ENCODE data around the gene PZP.

PZP gene

DNA sequence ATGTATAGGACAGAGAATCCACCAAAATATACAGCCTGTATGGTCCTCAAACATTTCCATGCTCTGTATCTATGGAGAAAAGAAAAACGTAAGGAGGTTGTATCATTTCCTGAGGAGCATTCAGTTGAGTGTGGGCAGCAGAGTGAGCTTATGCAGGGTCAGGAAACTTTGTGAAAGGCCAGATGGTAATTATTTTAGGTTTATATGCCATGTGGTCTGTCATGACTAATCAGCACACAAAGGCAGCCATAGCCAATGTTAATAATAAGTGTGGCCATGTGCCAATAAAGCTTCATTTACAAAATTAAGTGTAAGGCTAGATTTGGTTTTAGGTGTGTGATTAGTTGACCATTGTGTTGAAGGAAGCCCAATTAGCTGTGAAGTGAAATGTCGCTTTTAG lies 59.3 kb downstream of the PZP start:
- H3K4me3 ChIP-seq (replicated peaks; ENCODE audit: insufficient read depth, low read length): no peak overlapping the region
- no peak for DNase-seq (ENCODE audit: low read depth in 1 of 2, low spot score in 1 of 2)
- TF ChIP-seq, protein P1, sequence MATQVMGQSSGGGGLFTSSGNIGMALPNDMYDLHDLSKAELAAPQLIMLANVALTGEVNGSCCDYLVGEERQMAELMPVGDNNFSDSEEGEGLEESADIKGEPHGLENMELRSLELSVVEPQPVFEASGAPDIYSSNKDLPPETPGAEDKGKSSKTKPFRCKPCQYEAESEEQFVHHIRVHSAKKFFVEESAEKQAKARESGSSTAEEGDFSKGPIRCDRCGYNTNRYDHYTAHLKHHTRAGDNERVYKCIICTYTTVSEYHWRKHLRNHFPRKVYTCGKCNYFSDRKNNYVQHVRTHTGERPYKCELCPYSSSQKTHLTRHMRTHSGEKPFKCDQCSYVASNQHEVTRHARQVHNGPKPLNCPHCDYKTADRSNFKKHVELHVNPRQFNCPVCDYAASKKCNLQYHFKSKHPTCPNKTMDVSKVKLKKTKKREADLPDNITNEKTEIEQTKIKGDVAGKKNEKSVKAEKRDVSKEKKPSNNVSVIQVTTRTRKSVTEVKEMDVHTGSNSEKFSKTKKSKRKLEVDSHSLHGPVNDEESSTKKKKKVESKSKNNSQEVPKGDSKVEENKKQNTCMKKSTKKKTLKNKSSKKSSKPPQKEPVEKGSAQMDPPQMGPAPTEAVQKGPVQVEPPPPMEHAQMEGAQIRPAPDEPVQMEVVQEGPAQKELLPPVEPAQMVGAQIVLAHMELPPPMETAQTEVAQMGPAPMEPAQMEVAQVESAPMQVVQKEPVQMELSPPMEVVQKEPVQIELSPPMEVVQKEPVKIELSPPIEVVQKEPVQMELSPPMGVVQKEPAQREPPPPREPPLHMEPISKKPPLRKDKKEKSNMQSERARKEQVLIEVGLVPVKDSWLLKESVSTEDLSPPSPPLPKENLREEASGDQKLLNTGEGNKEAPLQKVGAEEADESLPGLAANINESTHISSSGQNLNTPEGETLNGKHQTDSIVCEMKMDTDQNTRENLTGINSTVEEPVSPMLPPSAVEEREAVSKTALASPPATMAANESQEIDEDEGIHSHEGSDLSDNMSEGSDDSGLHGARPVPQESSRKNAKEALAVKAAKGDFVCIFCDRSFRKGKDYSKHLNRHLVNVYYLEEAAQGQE (IDR thresholded peaks at IDR 0.05; ENCODE audit: insufficient replicate concordance, low read depth): no peak
- TF ChIP-seq, protein P2, sequence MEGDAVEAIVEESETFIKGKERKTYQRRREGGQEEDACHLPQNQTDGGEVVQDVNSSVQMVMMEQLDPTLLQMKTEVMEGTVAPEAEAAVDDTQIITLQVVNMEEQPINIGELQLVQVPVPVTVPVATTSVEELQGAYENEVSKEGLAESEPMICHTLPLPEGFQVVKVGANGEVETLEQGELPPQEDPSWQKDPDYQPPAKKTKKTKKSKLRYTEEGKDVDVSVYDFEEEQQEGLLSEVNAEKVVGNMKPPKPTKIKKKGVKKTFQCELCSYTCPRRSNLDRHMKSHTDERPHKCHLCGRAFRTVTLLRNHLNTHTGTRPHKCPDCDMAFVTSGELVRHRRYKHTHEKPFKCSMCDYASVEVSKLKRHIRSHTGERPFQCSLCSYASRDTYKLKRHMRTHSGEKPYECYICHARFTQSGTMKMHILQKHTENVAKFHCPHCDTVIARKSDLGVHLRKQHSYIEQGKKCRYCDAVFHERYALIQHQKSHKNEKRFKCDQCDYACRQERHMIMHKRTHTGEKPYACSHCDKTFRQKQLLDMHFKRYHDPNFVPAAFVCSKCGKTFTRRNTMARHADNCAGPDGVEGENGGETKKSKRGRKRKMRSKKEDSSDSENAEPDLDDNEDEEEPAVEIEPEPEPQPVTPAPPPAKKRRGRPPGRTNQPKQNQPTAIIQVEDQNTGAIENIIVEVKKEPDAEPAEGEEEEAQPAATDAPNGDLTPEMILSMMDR (IDR thresholded peaks at IDR 0.05; ENCODE audit: insufficient read depth, low read length): no peak
- no peak for TF ChIP-seq SPI1 (IDR thresholded peaks at IDR 0.05; ENCODE audit: borderline replicate concordance, low read depth)
- no peak for TF ChIP-seq GABPA (IDR thresholded peaks at IDR 0.05; ENCODE audit: low read depth)
- no peak for TF ChIP-seq POLR2AphosphoS5 (IDR thresholded peaks at IDR 0.05; ENCODE audit: low read depth)
- H3K27ac ChIP-seq (replicated peaks): no peak overlapping the region
- H3K27me3 ChIP-seq (ENCODE audit: insufficient read depth, poor library complexity, severe bottlenecking): peaks cover 7% of the 10 kb centered on the region

DNA sequence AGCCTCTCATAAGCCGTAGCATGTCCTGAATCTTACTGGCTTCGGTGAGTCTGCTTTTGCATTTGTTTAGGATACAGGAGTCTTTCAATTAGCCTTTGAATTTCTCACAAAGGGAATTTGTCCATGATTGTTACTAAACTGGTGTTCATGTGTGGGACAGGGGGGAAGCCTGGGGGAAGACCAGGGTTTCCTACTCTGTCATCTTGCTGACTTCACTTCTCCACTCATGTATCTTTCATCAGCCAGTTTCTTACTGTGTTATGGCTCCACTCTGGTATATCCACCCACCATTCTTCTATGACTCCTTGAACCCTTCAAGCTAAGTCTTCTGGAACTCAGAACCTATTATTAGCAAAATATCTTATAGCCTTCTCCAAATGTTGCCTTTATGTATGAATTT lies 60.7 kb downstream of the PZP start:
- no peak for TF ChIP-seq GABPA (IDR thresholded peaks at IDR 0.05; ENCODE audit: low read depth)
- TF ChIP-seq, protein P2 (IDR thresholded peaks at IDR 0.05; ENCODE audit: insufficient read depth, low read length): no peak
- TF ChIP-seq POLR2AphosphoS5 (IDR thresholded peaks at IDR 0.05; ENCODE audit: low read depth): no peak
- TF ChIP-seq SPI1 (IDR thresholded peaks at IDR 0.05; ENCODE audit: borderline replicate concordance, low read depth): no peak
- TF ChIP-seq, protein P1 (IDR thresholded peaks at IDR 0.05; ENCODE audit: insufficient replicate concordance, low read depth): no peak
- no peak for DNase-seq (ENCODE audit: low read depth in 1 of 2, low spot score in 1 of 2)
- Histone ChIP-seq H3K27ac (replicated peaks) (no peak overlapping the region), H3K4me3 (replicated peaks; ENCODE audit: insufficient read depth, low read length) (no peak overlapping the region), H3K27me3 (ENCODE audit: insufficient read depth, poor library complexity, severe bottlenecking) (peaks cover 2% of the 10 kb centered on the region)

DNA sequence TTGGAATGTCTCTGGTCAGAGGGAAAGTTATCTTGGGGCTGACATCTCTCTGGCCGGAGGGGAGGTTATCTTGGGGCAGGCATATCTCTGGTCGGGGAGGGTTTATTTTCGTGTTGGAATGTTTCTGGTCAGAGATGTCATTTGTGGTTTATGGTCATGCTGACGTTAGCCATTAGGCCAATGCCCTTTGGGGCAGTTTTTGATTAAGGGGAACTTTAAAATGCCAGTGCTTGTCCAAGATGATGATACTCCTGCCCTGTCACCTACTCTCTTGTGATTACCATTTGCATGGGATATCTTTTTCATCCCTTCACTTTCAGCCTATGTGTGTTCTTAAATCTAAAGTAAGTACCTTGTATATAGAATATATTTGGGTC lies 63.5 kb downstream of the PZP start:
- H3K4me3 ChIP-seq (replicated peaks; ENCODE audit: insufficient read depth, low read length): no peak overlapping the region
- no peak overlapping the region for H3K27ac ChIP-seq (replicated peaks)
- TF ChIP-seq, protein P2 (IDR thresholded peaks at IDR 0.05; ENCODE audit: insufficient read depth, low read length): no peak
- no peak for TF ChIP-seq SPI1 (IDR thresholded peaks at IDR 0.05; ENCODE audit: borderline replicate concordance, low read depth)
- TF ChIP-seq, protein P1 (IDR thresholded peaks at IDR 0.05; ENCODE audit: insufficient replicate concordance, low read depth): no peak
- no peak for TF ChIP-seq POLR2AphosphoS5 (IDR thresholded peaks at IDR 0.05; ENCODE audit: low read depth)
- TF ChIP-seq GABPA (IDR thresholded peaks at IDR 0.05; ENCODE audit: low read depth): no peak
- DNase-seq (ENCODE audit: low read depth in 1 of 2, low spot score in 1 of 2): no peak
- H3K27me3 ChIP-seq (ENCODE audit: insufficient read depth, poor library complexity, severe bottlenecking): no peaks in the 10 kb centered on the region
